HG03039 (cell line): Measurements from ENCODE around the gene ACBD5.
"Not testable (repeated sequence)": the region's sequence is repeated elsewhere in the genome, so short reads cannot be mapped to it uniquely, and the experiment has no call there.

Source experiments
- ATAC-seq: cut with Tn5 transposase; IDR thresholded peaks from one replicate; pipeline ENCODE4 v1.9.1; 2021; ENCODE audit warnings: mild to moderate bottlenecking, moderate library complexity; ENCODE audit not compliant: unreplicated experiment

Gene ACBD5

DNA sequence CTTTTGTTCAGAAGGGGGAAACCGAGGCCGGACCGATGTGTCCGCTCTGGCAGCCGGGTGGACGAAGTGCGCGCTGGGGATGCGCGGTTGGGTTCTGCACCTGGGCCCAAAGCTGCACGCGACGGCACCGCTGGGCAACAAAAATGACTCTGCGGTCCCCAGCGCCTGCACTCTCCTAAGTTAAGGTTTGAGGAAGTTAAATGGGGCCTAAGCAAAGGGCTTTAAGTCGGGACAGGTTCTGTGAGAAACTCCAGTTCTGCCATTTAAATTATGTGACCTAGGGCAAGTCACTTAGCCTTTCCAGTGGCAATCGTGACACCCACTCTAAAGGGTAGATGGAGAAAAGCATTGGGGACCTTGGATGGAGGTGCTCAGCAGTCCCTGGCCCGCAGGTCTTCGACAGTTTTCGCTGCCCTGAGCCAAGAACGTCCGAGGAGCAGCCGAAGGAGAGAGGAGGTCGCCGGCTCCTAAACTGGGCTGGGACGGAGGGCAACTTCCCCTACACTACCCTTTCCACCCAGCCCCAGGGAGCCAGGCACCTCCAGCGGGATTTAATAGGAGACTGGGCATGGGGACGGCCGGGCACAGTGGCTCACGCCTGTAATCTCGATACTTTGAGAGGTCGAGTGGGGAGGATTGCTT is 534 bp upstream of the ACBD5 start:
- ATAC-seq, result peak; percentile 9

DNA sequence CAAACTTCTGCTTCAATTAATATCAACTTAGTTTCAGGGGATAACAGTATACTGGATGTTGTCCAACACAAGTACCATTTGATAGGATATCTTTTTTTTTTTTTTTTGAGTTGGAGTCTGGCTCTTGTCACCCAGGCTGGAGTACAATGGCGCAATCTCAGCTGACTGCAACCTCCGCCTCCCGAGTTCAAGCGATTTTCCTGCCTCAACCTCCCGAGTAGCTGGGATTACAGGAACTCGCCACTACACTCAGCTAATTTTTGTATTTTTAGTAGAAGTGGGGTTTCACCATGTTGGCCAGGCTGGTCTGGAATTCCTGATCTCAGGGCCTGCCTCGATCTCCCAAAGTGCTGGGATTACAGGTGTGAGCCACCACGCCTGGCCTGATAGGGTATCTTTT is 3.1 kb downstream of the ACBD5 start:
- not testable (repeated sequence) for ATAC-seq

DNA sequence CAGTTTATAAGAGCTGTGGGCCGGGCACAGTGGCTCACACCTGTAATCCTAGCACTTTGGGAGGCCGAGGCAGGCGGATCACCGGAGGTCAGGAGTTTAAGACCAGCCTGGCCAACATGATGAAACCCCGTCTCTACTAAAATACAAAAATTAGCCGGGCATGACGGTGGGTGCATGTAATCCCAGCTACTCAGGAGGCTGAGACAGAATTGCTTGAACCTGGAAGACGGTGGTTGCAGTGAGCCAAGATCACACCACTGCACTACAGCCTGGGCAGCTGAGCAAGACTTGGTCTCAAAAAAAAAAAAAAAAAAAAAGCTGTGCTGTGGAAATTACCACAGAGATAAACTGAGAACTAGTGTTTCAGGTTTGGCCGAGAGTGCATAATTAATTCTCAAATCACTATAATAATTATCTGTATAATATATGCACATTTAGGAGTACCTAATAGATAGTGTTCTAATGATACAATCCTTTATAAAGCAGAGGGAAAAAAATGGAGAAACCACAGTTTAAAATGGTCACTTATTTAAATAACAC is 3.9 kb downstream of the ACBD5 start:
- ATAC-seq, result not testable (repeated sequence)

GRCh38 chr10:27235706-27236105 is 4.9 kb downstream of the ACBD5 start:
- no peak for ATAC-seq

DNA sequence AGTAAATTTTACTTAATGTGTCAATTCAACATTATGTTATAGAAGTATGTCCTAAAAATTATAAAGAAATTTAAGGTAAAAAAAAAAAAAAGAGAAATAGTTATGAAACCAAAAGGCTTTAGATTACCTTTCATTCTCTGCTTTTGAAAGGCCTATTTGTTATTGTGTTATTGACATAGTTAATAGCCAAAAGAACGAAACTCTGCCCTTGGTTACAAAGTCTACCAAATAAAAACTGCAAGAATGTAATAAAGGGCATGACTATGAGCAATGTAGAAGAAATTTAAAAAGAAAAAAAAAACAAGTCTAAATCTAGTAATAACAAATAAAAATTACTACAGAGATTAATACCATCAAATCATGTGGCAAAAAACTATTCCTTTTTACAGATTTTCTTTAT is 10.6 kb downstream of the ACBD5 start:
- no peak for ATAC-seq

GRCh38 chr10:27225642-27226257 is 14.8 kb downstream of the ACBD5 start:
- no peak for ATAC-seq

- ATAC-seq, result no peak
These were observed 15.5 kb downstream of the ACBD5 start for GRCh38 chr10:27225011-27225590.

DNA sequence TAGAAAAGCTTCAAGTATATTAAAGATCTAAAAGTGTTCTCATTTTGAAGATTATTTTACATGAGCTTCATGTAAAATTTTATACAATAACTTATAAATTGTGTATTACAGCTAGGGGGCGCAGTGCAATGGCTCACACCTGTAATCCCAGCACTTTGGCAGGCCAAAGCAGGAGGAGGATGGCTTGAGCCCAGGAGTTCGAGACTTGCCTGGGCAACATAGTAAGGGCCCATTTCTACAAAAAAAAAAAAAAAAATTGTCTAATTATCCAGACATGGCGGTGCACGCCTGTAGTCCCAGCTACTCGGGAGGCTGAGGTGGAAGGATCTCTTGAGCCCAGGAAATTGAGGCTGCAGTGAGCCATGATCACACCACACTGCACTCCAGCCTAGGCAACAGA is 16.6 kb downstream of the ACBD5 start:
- no peak for ATAC-seq

DNA sequence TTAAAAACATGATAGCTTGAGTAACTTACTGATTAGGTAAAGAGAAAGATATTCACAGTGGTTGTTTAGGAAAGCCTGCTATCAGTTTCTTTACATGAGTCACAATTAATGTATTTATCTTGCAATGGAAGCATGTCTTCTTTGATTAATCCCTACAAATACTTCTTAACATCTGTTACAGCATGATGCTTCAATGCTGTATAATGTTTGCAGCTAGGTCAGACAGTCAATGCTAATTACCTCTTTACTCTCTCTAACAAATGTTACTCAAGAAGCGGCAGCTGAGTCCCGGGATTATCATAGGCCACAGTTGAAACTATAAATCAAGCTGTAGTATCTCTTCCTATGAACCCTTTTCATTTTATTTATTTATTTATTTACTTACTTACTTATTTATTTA is 33.2 kb downstream of the ACBD5 start:
- ATAC-seq, result no peak

DNA sequence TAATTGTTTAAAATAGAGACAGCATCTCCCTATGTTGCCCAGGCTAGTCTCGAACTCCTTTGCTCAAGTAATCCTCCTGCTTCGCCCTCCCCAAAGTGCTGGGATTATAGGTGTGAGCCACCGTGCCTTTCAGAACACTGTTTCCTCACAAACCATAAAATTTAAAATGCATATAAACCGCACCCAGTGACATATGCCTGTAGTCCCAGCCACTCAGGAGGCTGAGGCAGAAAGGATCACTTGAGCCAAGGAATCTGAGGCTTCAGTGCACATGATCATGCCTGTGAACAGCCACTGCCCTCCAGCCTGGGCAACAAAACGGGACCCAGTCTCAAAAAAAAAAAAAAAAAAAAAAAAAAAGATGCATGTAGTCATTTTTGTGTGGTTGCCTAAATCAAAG is 36.8 kb downstream of the ACBD5 start:
- ATAC-seq, result no peak

DNA sequence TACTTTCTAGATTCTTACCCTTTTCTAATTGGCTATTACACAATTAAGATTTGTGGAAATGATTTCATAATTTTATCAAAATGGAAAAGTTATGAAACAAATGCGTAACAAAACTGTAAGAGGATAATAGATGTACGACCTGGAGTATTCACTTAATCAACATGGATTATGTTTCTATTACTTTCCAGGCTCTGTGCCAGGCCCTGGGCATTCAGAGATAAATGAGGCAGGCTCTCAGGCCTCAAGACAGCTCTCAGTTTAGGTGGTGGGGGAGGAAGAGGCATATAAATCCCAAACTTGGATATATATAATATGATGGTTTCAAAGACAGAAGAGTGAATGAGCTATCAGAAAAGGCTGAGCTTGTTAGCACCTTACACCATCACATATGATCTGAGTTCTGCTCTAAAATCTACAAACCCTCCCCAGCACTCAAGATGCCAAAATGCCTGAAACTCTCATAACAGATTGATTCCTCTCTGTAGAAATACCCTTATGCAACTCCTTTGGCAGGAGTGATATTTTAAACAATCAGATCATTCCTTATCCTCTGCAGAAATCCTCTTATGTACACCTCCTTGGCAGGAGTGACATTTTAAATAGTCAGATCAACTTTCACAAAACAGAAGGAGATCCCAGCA is 42.5 kb downstream of the ACBD5 start:
- no peak for ATAC-seq

GRCh38 chr10:27192284-27192683 is 48.3 kb downstream of the ACBD5 start:
- ATAC-seq, result no peak

- ATAC-seq, result no peak
These were observed 50.1 kb downstream of the ACBD5 start for GRCh38 chr10:27190508-27190907.

DNA sequence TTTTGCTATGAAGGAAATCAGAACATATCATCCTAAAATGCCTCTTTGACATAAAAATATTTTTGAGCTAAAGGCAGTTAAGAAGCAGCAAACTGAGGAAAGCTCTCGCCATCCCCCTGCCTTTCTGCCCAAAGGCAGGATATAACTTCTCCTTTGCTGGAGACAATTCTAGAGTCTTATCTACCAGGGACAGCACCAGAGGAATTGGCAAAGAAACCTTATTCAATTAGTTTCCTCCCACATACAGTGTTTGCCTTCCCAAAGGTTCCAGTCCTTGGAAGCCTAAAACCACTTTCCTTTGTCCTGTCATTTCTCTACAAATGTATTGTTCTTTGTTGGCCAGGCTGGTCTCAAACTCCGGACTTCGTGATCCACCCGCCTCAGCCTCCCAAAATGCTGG is 51.7 kb downstream of the ACBD5 start:
- ATAC-seq, result no peak

- no peak for ATAC-seq
These were observed 52.3 kb downstream of the ACBD5 start for GRCh38 chr10:27188259-27188658.

- no peak for ATAC-seq
These were observed 70.7 kb downstream of the ACBD5 start for GRCh38 chr10:27169849-27170248.

- ATAC-seq, result no peak
These were observed 82.2 kb downstream of the ACBD5 start for GRCh38 chr10:27158421-27158820.

GRCh38 chr10:27157150-27157549 is 83.4 kb downstream of the ACBD5 start:
- ATAC-seq, result no peak

DNA sequence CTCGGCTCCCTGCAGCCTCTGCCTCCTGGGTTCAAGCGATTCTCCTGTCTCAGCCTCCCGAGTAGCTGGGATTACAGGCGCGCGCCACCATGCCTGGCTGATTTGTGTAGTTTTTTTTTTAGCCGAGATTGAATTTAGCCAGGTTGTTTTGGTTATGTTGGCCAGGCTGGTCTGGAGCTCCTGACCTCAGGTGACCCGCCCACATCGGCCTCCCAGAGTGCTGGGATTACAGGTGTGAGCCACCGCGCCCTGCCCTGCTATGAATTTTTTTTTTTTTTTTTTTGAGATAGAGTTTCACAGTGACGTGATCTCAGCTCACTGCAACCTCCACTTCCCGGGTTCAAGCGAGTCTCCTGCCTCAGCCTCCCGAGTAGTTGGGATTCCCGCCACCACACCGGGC is 84.0 kb downstream of the ACBD5 start:
- ATAC-seq, result not testable (repeated sequence)

DNA sequence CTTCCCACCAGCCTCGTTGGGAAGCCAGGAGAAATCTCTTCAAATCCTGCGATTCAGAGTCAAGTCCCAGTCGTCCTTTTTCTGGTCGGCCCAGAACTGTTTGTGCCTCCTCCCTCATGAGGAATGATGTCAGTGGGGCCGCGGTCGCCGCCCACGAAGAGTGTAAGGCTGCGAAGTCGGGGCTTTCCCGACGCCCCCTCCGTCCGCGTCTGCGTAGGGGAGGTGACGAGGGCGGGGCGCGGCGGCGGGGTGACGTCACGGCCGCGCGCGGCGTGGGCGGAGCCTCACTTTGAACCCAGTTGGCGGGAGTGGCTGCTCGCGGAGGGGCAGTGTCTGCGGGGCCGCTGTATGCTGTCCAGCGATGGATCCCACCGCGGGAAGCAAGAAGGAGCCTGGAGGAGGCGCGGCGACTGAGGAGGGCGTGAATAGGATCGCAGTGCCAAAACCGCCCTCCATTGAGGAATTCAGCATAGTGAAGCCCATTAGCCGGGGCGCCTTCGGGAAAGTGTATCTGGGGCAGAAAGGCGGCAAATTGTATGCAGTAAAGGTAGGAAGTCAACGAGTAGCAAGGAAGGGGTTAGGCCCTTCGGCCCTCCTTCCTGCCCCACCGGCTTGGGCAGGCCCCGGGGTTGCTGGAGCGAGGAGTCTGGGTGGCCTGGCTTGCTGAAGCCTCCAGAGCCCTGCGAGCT is 85.4 kb downstream of the ACBD5 start, which contains the start of gene MASTL:
Gene MASTL, plus strand, starts transcription at position 287 of the 689 bp plus-strand sequence. Its CDS starts 75 bp downstream, at position 362.
- peak; percentile 83 for ATAC-seq

- no peak for ATAC-seq
These were observed 86.8 kb downstream of the ACBD5 start for GRCh38 chr10:27153845-27154193.
